Measurements from ENCODE around the gene PCDHGA1.
"Not testable (repeated sequence)": the region's sequence is repeated elsewhere in the genome, so short reads cannot be mapped to it uniquely, and the experiment has no call there.

The PCDHGA1 gene

GRCh38 chr5:141412854-141413539 lies 82.7 kb downstream of the PCDHGA1 start, which contains the start of gene PCDHGA10:
TSS of gene PCDHGA10 (plus strand) at chr5:141412987. CDS start at chr5:141413176, 189 bp downstream.
- DNase-seq (ENCODE audit: low read depth): peak; percentile 51

DNA sequence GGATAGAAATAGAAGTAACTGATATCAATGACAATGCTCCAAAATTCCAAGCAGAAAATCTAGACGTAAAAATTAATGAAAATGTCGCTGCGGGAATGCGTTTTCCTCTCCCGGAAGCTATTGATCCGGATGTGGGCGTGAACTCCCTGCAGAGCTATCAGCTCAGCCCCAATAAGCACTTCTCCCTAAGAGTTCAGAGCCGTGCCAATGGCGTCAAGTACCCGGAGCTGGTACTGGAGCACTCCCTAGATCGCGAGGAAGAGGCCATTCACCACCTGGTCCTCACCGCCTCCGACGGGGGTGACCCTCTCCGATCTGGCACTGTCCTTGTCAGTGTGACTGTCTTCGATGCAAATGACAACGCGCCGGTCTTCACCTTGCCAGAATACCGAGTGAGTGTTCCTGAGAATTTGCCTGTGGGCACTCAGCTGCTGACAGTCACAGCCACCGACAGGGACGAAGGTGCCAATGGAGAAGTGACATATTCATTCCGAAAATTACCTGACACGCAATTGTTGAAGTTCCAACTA lies 83.3 kb downstream of the PCDHGA1 start:
- no peak for DNase-seq (ENCODE audit: low read depth)

DNA sequence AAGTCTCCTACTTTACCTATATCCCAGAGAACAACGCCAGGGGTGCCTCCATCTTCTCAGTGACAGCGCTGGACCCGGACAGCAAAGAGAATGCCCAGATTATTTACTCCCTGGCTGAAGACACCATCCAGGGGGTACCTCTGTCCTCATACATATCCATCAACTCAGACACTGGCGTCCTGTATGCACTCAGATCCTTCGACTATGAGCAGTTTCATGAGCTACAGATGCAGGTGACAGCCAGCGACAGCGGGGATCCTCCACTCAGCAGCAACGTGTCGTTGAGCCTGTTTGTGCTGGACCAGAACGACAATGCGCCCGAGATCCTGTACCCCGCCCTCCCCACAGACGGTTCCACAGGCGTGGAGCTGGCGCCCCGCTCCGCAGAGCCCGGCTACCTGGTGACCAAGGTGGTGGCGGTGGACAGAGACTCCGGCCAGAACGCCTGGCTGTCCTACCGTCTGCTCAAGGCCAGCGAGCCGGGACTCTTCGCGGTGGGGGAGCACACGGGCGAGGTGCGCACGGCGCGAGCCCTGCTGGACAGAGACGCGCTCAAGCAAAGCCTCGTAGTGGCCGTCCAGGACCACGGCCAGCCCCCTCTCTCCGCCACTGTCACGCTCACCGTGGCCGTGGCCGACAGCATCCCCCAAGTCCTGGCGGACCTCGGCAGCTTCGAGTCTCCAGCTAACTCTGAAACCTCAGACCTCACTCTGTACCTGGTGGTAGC lies 84.4 kb downstream of the PCDHGA1 start:
- DNase-seq (ENCODE audit: low read depth): not testable (repeated sequence)

GRCh38 chr5:141415275-141415618 lies 84.9 kb downstream of the PCDHGA1 start:
- DNase-seq (ENCODE audit: low read depth): not testable (repeated sequence)

- DNase-seq (ENCODE audit: low read depth): peak; percentile 70
Observed at GRCh38 chr5:141417494-141418172, 87.3 kb downstream of the PCDHGA1 start, which contains the start of gene PCDHGB7. TSS of gene PCDHGB7 (plus strand) at chr5:141417677. CDS start at chr5:141417860, 183 bp downstream.

GRCh38 chr5:141419074-141419880 lies 89.0 kb downstream of the PCDHGA1 start:
- DNase-seq (ENCODE audit: low read depth): no peak

- DNase-seq (ENCODE audit: low read depth): peak; percentile 47
Observed at GRCh38 chr5:141420855-141421488, 90.7 kb downstream of the PCDHGA1 start, which contains the start of gene PCDHGA11. TSS of gene PCDHGA11 (plus strand) at chr5:141421051. CDS start at chr5:141421228, 177 bp downstream.

DNA sequence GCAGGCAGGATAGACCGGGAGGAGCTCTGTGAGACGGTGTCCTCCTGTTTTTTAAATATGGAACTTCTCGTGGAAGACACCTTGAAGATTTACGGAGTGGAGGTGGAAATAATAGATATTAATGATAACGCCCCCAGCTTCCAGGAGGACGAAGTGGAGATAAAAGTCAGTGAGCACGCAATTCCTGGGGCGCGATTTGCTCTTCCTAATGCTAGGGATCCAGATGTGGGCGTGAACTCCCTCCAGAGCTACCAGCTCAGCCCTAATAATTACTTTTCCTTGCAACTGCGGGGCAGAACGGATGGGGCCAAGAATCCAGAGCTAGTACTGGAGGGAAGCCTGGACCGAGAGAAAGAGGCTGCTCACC lies 91.2 kb downstream of the PCDHGA1 start:
- DNase-seq (ENCODE audit: low read depth): no peak

- DNase-seq (ENCODE audit: low read depth): no peak
Observed at GRCh38 chr5:141422742-141423291, 92.5 kb downstream of the PCDHGA1 start.

- DNase-seq (ENCODE audit: low read depth): no peak
Observed at GRCh38 chr5:141427783-141428426, 97.6 kb downstream of the PCDHGA1 start.

- peak; percentile 92 for DNase-seq (ENCODE audit: low read depth)
Observed at GRCh38 chr5:141430332-141431113, 100.2 kb downstream of the PCDHGA1 start, which contains the start of gene PCDHGA12. TSS of gene PCDHGA12 (plus strand) at chr5:141430507. CDS start at chr5:141430760, 253 bp downstream.

- DNase-seq (ENCODE audit: low read depth): no peak
Observed at GRCh38 chr5:141431286-141431685, 101.0 kb downstream of the PCDHGA1 start.

GRCh38 chr5:141432308-141432707 lies 102.0 kb downstream of the PCDHGA1 start:
- not testable (repeated sequence) for DNase-seq (ENCODE audit: low read depth)

- DNase-seq (ENCODE audit: low read depth): not testable (repeated sequence)
Observed at GRCh38 chr5:141432726-141433125, 102.4 kb downstream of the PCDHGA1 start.

GRCh38 chr5:141434006-141434405 lies 103.7 kb downstream of the PCDHGA1 start:
- DNase-seq (ENCODE audit: low read depth): no peak

- no peak for DNase-seq (ENCODE audit: low read depth)
Observed at GRCh38 chr5:141437221-141437620, 106.9 kb downstream of the PCDHGA1 start.

- no peak for DNase-seq (ENCODE audit: low read depth)
Observed at GRCh38 chr5:141439411-141440141, 109.3 kb downstream of the PCDHGA1 start.

- DNase-seq (ENCODE audit: low read depth): no peak
Observed at GRCh38 chr5:141440341-141440740, 110.0 kb downstream of the PCDHGA1 start.
